ENCODE data around the gene CFAP70.
"Not testable (repeated sequence)": the region's sequence is repeated elsewhere in the genome, so short reads cannot be mapped to it uniquely, and the experiment has no call there.

CFAP70 gene

DNA sequence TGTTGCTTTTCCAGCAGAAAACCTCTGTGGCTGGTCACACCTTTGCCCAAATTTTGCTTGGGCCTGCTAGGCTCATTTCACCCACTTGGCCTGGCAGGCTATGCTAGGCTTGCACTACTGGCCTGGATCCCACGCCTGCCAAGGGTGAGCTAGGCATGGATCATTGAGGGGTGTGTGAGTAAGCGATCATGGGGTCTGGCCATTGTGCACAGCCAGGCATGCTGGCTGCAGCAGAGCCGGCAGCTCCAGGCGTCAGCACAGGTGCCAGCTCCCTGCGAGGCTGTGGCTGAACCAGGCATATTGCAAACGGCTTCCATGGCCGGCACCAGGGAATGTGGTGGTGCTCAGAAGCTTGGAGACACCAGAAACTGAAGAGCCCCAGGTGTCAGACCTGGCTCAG is 19.2 kb downstream of the CFAP70 start:
- no peak for DNase-seq

GRCh38 chr10:73338801-73339368 is 19.8 kb downstream of the CFAP70 start:
- DNase-seq, result no peak

DNA sequence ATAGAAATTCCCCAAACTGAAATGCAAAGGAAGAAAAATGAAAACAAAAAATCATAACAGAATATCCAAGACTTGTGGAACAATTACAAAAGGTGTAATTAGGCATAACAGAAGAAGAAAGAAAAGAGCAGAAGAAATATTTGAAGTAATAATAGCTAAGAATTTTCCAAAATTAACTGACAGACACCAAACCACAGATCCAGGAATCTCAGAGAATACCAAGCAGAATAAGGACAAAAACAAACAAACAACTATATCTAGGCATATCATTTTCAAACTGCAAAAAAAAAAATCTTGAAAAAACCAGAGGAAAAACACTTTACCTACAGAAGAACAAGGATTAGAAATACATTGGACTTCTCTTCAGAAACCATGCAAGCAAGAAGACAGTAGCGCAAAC is 25.5 kb downstream of the CFAP70 start:
- DNase-seq, result no peak

DNA sequence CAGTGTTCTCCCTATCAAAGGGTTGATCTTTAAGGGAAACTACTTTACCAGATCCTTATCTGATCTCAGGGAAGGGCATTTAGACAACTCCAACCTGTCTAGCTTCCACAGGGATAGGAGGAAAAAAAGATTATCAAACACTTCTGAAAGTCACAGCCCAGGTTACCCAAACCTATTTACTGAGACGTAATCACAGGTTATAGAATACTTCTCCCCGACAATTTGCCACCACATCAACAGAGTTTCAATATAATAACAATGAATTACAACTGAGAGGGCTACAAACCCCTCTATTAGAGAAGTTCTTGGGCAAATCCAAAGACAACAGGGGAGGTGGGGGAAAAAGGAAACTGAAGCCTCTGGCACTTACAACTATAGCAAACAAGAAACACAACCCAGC is 26.3 kb downstream of the CFAP70 start:
- no peak for DNase-seq

- DNase-seq, result not testable (repeated sequence)
Measured at GRCh38 chr10:73328523-73328922, 30.1 kb downstream of the CFAP70 start.

- DNase-seq, result not testable (repeated sequence)
Measured at GRCh38 chr10:73325290-73325689, 33.4 kb downstream of the CFAP70 start.

GRCh38 chr10:73323582-73323981 is 35.1 kb downstream of the CFAP70 start:
- DNase-seq, result not testable (repeated sequence)

GRCh38 chr10:73310475-73310874 is 48.2 kb downstream of the CFAP70 start:
- DNase-seq, result no peak

GRCh38 chr10:73307203-73307800 is 51.4 kb downstream of the CFAP70 start:
- DNase-seq, result no peak

GRCh38 chr10:73306171-73306708 is 52.4 kb downstream of the CFAP70 start:
- DNase-seq, result no peak

DNA sequence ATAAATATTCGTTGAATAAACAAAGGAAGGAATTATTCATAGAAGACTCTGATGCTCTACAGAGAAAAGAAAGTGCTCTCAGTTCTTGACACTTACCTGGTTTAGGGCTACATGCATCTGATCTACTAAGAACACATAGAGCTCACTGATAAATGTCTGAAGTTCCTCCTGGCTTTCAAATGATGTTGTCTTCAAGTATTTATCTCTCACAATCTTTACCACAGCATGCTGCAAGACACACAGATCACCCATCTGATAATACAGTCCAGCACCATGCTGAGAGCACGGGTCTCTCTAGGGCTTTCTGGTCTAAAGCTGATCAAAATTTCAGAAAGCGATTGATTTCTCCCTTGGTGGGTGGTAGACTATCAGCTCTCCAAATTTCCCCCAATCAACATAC is 61.7 kb downstream of the CFAP70 start:
- no peak for DNase-seq

- no peak for DNase-seq
Measured at GRCh38 chr10:73293461-73293860, 65.2 kb downstream of the CFAP70 start.

DNA sequence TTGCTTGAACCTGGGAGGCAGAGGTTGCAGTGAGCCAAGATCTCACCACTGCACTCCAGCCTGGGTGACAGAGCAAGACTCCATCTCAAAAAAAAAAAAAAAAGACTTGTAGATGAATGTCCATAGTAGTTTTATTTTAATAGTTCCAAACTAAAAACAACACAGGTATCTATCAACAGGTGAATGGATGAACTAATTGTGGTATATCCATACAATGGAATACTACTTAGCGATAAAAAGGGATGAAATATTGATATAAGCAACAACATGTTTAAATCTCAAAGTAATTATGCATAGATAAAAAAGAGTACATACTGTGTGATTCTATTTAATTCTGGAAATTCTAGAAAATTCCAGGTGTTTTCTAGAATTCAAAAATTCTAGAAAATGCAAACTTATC is 68.7 kb downstream of the CFAP70 start:
- DNase-seq, result no peak

GRCh38 chr10:73287441-73287840 is 71.2 kb downstream of the CFAP70 start:
- DNase-seq, result no peak

DNA sequence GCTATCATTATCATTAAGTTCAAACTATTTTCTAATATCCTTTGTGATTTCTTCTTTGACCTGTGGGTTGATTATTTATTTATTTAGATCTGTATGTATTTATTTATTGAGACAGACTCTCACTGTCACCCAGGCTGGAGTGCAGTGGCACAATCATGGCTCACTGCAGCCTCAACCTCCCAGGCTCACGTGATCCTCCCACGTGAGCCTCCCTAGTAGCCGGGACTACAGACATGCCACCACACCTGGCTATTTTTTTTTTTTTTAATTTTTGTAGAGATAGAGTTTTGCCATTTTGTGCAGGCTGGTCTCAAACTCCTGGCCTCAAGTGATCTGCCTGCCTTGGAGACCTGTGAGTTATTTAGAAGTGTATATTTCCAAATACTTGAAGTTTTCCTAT is 77.6 kb downstream of the CFAP70 start:
- no peak for DNase-seq

- no peak for DNase-seq
Measured at GRCh38 chr10:73264423-73264822, 94.2 kb downstream of the CFAP70 start.

GRCh38 chr10:73263693-73264347 is 94.8 kb downstream of the CFAP70 start:
- peak; percentile 63 for DNase-seq

GRCh38 chr10:73262880-73263555 is 95.6 kb downstream of the CFAP70 start:
- DNase-seq, result no peak

- DNase-seq, result peak; percentile 83
Measured at GRCh38 chr10:73262105-73262730, 96.4 kb downstream of the CFAP70 start.

- no peak for DNase-seq
Measured at GRCh38 chr10:73261362-73261995, 97.2 kb downstream of the CFAP70 start.

DNA sequence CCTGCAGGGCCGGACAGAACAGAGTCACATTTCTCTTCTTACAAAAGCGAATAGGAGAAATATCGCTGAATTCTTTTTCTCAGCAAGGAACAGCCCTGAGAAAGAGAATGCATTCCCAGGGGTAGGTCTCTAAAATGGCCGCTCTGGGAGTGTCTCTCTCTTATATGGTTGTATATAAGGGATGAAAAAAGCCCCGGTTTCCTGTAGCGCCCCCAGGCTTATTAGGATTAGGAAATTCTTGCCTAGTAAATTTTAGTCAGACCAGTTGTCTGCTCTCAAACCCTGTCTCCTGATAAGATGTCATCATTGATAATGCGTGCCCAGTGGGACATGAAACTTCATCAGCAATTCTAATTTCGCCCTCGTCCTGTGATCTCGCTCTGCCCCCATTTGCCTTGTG is 100.1 kb downstream of the CFAP70 start:
- not testable (repeated sequence) for DNase-seq

- DNase-seq, result no peak
Measured at GRCh38 chr10:73253225-73253555, 105.5 kb downstream of the CFAP70 start.

Measured in fibroblast of skin of back (primary cell).